ENCODE data around the gene CDH24. TPM values are rescaled to one million over a fixed set of nuclear protein-coding genes. Genes with fewer than 3 reads are reported as not detected.

CDH24 gene
- total and polyA plus RNA-seq, 10 of the 15 experiments (the other 5 are each of a cell fraction or from before 2014, with no cell fraction given), result 0.10 to 1.5 (median 0.45) TPM; not detected in 2

GRCh38 chr14:23070262-23071129 is 13.2 kb upstream of the CDH24 start (continued):
- TF ChIP-seq ZBTB40 (IDR thresholded peaks at IDR 0.05; ENCODE audit: borderline replicate concordance) (no peak), ATF7 (IDR thresholded peaks at IDR 0.05; ENCODE audit: low read depth) (no peak), SMC3 (IDR thresholded peaks at IDR 0.05; ENCODE audit: borderline replicate concordance, low read length) (no peak)

DNA sequence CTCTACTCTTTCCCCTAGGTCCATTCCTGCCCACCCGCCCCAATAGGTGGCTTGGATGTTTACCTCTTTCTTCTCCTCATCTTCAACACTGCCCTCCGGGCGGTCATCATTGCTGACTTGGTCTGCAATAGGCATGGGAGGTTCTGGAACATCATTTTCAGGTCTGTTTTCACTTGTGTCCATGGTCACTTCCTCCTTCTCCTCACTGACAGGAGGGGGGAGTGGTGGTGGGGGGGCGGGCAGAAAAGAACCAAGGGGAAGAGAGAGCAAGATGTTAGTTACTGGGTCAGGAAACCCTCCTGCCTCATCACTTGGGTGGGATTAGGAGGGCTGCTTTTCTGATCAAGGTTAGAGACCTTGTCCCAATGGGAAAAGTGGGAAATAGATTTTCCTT is 12.1 kb upstream of the CDH24 start:
- DNase-seq (ENCODE audit: low read depth, low spot score) (no peak), FAIRE-seq (no peak), ATAC-seq (peak; percentile 2; the same call in 2 of the 3 replicates)
- H3K27ac ChIP-seq (ENCODE audit: control insufficient read depth, insufficient read depth), result no peak overlapping the region
- 37% methylated on average over 4 of the region's 4 CpGs for WGBS (ENCODE audit: insufficient coverage, insufficient replicate concordance, low lambda C conversion rate, missing lambda C conversion rate)
- peaks cover 11% of the 10 kb centered on the region; the same call in 1 of the 2 replicates for H3K4me1 ChIP-seq (ENCODE audit: control insufficient read depth, insufficient read depth, low read length)
- H3K4me3 ChIP-seq, result no peak overlapping the region
- CTCF ChIA-PET, result interaction anchor here (0.6 to 4.2 kb wide), 63 partner anchors 10 to 509 kb away, joined by 3 to 80 read pairs (median 7); partner anchors contain the start of genes ACIN1, AJUBA, C14orf119 and CDH24
- H3K36me3 ChIP-seq (ENCODE audit: control insufficient read depth in 2 of 2, insufficient read depth in 2 of 2, low read length in 1 of 2), result peaks cover 14 to 27% of the 10 kb centered on the region in 2 experiments
- RAD21 ChIA-PET (ENCODE audit: unreplicated experiment), result interaction anchor here (1.0 to 1.9 kb wide), 18 partner anchors 11 to 470 kb away, joined by 3 to 27 read pairs (median 5); partner anchors contain the start of genes ACIN1, C14orf119 and HAUS4
- H3K79me2 ChIP-seq (ENCODE audit: control insufficient read depth, insufficient read depth, low read length), result peaks cover 36% of the 10 kb centered on the region
- H4K20me1 ChIP-seq (ENCODE audit: control insufficient read depth, insufficient read depth), result peaks cover 9% of the 10 kb centered on the region; the same call in 1 of the 2 replicates
- no peaks in the 10 kb centered on the region for H3K27me3 ChIP-seq (replicated peaks in 1 of 2; ENCODE audit: control insufficient read depth in 2 of 2, insufficient read depth in 2 of 2, low read length in 1 of 2)
- no peak overlapping the region for H3K4me2 ChIP-seq (ENCODE audit: control insufficient read depth, insufficient read depth)
- no peaks in the 10 kb centered on the region for H3K9me3 ChIP-seq (replicated peaks; ENCODE audit: control insufficient read depth, insufficient read depth, low read length)
- in situ Hi-C loops (cut with MboI) (no loop called here), intact Hi-C loops (cut with micrococcal nuclease; ENCODE audit: unreplicated experiment) (loop anchor here (2.0 kb wide), 1 partner anchor 117 kb away; no protein-coding TSS in a partner anchor)
- no peak overlapping the region for H2AFZ ChIP-seq (ENCODE audit: control insufficient read depth, low read depth, low read length)
- POLR2A ChIA-PET, result interaction anchor here (0.6 to 1.8 kb wide), 5 partner anchors 8 to 140 kb away, joined by 4 to 9 read pairs (median 5); partner anchors contain the start of genes ACIN1, C14orf119 and PRMT5
- BruUV-seq (replicated peaks), result no TSS peak
- H3K9ac ChIP-seq (ENCODE audit: control insufficient read depth, insufficient read depth, low read length), result no peak overlapping the region
- SMC1A ChIA-PET (ENCODE audit: uncharacterized antibody, unreplicated experiment), result interaction anchor here (0.6 to 2.3 kb wide), 26 partner anchors 8 to 1629 kb away, joined by 3 to 23 read pairs (median 6); partner anchors contain the start of genes ACIN1, C14orf119, CDH24 and CEBPE
- TF ChIP-seq SREBF1 (IDR thresholded peaks at IDR 0.05; ENCODE audit: low read length) (no peak), CREB1 (IDR thresholded peaks at IDR 0.05; ENCODE audit: low read depth) (no peak), IKZF2 (IDR thresholded peaks at IDR 0.05) (no peak), RB1 (IDR thresholded peaks at IDR 0.05; ENCODE audit: borderline replicate concordance) (no peak), ZNF384 (IDR thresholded peaks at IDR 0.05; ENCODE audit: borderline replicate concordance, low read depth, low read length) (no peak), YBX1 (IDR thresholded peaks at IDR 0.05) (no peak), ASH2L (IDR thresholded peaks at IDR 0.05; ENCODE audit: borderline replicate concordance, low read depth) (no peak), MYB (IDR thresholded peaks at IDR 0.05; ENCODE audit: borderline replicate concordance, low read depth, low read length) (no peak), FOS (IDR thresholded peaks at IDR 0.05; ENCODE audit: borderline replicate concordance, extremely low read depth, insufficient read length) (no peak)
- TF ChIP-seq, protein P1, sequence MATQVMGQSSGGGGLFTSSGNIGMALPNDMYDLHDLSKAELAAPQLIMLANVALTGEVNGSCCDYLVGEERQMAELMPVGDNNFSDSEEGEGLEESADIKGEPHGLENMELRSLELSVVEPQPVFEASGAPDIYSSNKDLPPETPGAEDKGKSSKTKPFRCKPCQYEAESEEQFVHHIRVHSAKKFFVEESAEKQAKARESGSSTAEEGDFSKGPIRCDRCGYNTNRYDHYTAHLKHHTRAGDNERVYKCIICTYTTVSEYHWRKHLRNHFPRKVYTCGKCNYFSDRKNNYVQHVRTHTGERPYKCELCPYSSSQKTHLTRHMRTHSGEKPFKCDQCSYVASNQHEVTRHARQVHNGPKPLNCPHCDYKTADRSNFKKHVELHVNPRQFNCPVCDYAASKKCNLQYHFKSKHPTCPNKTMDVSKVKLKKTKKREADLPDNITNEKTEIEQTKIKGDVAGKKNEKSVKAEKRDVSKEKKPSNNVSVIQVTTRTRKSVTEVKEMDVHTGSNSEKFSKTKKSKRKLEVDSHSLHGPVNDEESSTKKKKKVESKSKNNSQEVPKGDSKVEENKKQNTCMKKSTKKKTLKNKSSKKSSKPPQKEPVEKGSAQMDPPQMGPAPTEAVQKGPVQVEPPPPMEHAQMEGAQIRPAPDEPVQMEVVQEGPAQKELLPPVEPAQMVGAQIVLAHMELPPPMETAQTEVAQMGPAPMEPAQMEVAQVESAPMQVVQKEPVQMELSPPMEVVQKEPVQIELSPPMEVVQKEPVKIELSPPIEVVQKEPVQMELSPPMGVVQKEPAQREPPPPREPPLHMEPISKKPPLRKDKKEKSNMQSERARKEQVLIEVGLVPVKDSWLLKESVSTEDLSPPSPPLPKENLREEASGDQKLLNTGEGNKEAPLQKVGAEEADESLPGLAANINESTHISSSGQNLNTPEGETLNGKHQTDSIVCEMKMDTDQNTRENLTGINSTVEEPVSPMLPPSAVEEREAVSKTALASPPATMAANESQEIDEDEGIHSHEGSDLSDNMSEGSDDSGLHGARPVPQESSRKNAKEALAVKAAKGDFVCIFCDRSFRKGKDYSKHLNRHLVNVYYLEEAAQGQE (IDR thresholded peaks at IDR 0.05; ENCODE audit: low read depth, low read length), result no peak
